Mesenchymal stem cell (in vitro differentiated cells and primary cell): ENCODE results near the gene LIN52.

Experiments
- DNase-seq: peaks from one replicate; pipeline ENCODE4 v3.0.0-alpha.2; 2013
- H2AFZ ChIP-seq: one replicate; pipeline ENCODE4 v1.6.1; 2013; ENCODE audit warnings: low read depth, mild to moderate bottlenecking, control low read depth, inconsistent platforms, low read length, moderate library complexity
- H2AK5ac ChIP-seq: 2 replicates; pipeline ENCODE4 v1.6.1; 2013; ENCODE audit warnings: low read length, moderate library complexity, mild to moderate bottlenecking, inconsistent platforms; ENCODE audit not compliant: severe bottlenecking
- H2BK120ac ChIP-seq: one replicate; pipeline ENCODE4 v1.6.1; 2013; ENCODE audit warnings: low read depth, mild to moderate bottlenecking, inconsistent platforms, low read length, moderate library complexity
- H2BK12ac ChIP-seq, 2 experiments: one replicate each; pipeline ENCODE4 v1.6.1; 2013; ENCODE audit warnings: inconsistent platforms in 2 of 2, low read length in 2 of 2, mild to moderate bottlenecking in 2 of 2, moderate library complexity in 2 of 2, control low read depth in 1 of 2
- H2BK15ac ChIP-seq: one replicate; pipeline ENCODE4 v1.6.1; 2013; ENCODE audit warnings: mild to moderate bottlenecking, low read depth, inconsistent platforms; ENCODE audit not compliant: poor library complexity, severe bottlenecking
- H2BK5ac ChIP-seq: 2 replicates; pipeline ENCODE4 v1.6.1; 2013; ENCODE audit warnings: low read depth, mild to moderate bottlenecking, low read length, control low read depth, inconsistent platforms; ENCODE audit not compliant: poor library complexity, severe bottlenecking
- H3K14ac ChIP-seq, 2 experiments: one replicate each; pipeline ENCODE4 v1.6.1; 2013; ENCODE audit warnings: inconsistent platforms in 2 of 2, low read length in 2 of 2, control low read depth in 1 of 2, mild to moderate bottlenecking in 1 of 2, moderate library complexity in 1 of 2
- H3K18ac ChIP-seq, 2 experiments: one replicate each; pipeline ENCODE4 v1.6.1; 2013; ENCODE audit warnings: inconsistent platforms in 2 of 2, low read length in 2 of 2, control low read depth in 1 of 2, low read depth in 1 of 2, mild to moderate bottlenecking in 1 of 2
- H3K23ac ChIP-seq, 2 experiments: one replicate each; pipeline ENCODE4 v1.6.1; 2013; ENCODE audit warnings: inconsistent platforms in 2 of 2, low read length in 2 of 2, mild to moderate bottlenecking in 2 of 2, moderate library complexity in 2 of 2, control low read depth in 1 of 2
- H3K27ac ChIP-seq: 2 replicates; pipeline ENCODE4 v1.5.1; 2013; ENCODE audit warnings: mild to moderate bottlenecking, moderate library complexity, low read length, control low read depth, inconsistent platforms; ENCODE audit not compliant: poor library complexity, severe bottlenecking
- H3K27me3 ChIP-seq, 2 experiments: 2 replicates each; pipeline versions ENCODE4 v1.6.1 to v1.7.0; 2013; ENCODE audit warnings: low read length in 2 of 2, mild to moderate bottlenecking in 2 of 2, moderate library complexity in 2 of 2, control low read depth in 1 of 2, inconsistent platforms in 1 of 2; ENCODE audit not compliant: control insufficient read depth in 1 of 2, insufficient read depth in 1 of 2
- H3K36me3 ChIP-seq, 2 experiments: 2 replicates each; pipeline versions ENCODE4 v1.6.1 to v1.7.0; 2013; ENCODE audit warnings: low read length in 2 of 2, control low read depth in 1 of 2, inconsistent platforms in 1 of 2, low read depth in 1 of 2, mild to moderate bottlenecking in 1 of 2; ENCODE audit not compliant: insufficient read depth in 2 of 2, control insufficient read depth in 1 of 2
- H3K4ac ChIP-seq, 2 experiments: one replicate each; pipeline ENCODE4 v1.6.1; 2013; ENCODE audit warnings: inconsistent platforms in 2 of 2, low read length in 2 of 2, mild to moderate bottlenecking in 2 of 2, moderate library complexity in 2 of 2, control low read depth in 1 of 2, low read depth in 1 of 2
- H3K4me1 ChIP-seq: 2 replicates; pipeline ENCODE4 v1.6.1; 2013; ENCODE audit warnings: low read depth, low read length, control low read depth; ENCODE audit not compliant: control insufficient read depth, insufficient read depth
- H3K4me2 ChIP-seq: 2 replicates; pipeline ENCODE4 v1.6.1; 2013; ENCODE audit warnings: low read length, mild to moderate bottlenecking, inconsistent platforms; ENCODE audit not compliant: poor library complexity, severe bottlenecking
- H3K4me3 ChIP-seq, 2 experiments: 2 replicates each; pipeline versions ENCODE4 v1.5.1 to v1.7.0; 2013; ENCODE audit warnings: low read length in 2 of 2, mild to moderate bottlenecking in 2 of 2, control low read depth in 1 of 2, low read depth in 1 of 2; ENCODE audit not compliant: insufficient read depth in 1 of 2
- H3K79me1 ChIP-seq: replicated peaks from 2 replicates; pipeline ENCODE4 v1.6.1; 2013; ENCODE audit warnings: mild to moderate bottlenecking, control low read depth, low read length, inconsistent platforms; ENCODE audit not compliant: poor library complexity, severe bottlenecking
- H3K9ac ChIP-seq: 2 replicates; pipeline ENCODE4 v1.7.0; 2013; ENCODE audit warnings: mild to moderate bottlenecking, low read length, moderate library complexity
- H3K9me3 ChIP-seq: 2 replicates; pipeline ENCODE4 v1.7.0; 2013; ENCODE audit warnings: mild to moderate bottlenecking, low read length; ENCODE audit not compliant: control insufficient read depth
- H4K8ac ChIP-seq: one replicate; pipeline ENCODE4 v1.6.1; 2013; ENCODE audit warnings: inconsistent platforms, mild to moderate bottlenecking, low read length, moderate library complexity
- H4K91ac ChIP-seq: one replicate; pipeline ENCODE4 v1.6.1; 2013; ENCODE audit warnings: mild to moderate bottlenecking, low read length, inconsistent platforms
- WGBS: methylation state at CpG from one replicate; pipeline ENCODE4 v1.1.7; 2013; ENCODE audit warnings: mixed read lengths; 5-methylcytosine and 5-hydroxymethylcytosine counted together

The LIN52 gene

GRCh38 chr14:74213907-74214803 lies 129.4 kb downstream of the LIN52 start:
- no peak overlapping the region for H3K14ac ChIP-seq
- H3K4me1 ChIP-seq: peaks cover 7% of the 10 kb centered on the region
- no peak overlapping the region for H4K91ac ChIP-seq
- H3K9me3 ChIP-seq: no peaks in the 10 kb centered on the region
- no peak overlapping the region for H2BK5ac ChIP-seq
- H3K79me1 ChIP-seq: no peaks in the 10 kb centered on the region
- H3K4me2 ChIP-seq: no peak overlapping the region
- no peak overlapping the region for H2BK120ac ChIP-seq
- no peak overlapping the region for H3K9ac ChIP-seq
- no peak overlapping the region for H2AFZ ChIP-seq
- no peak overlapping the region for H2BK15ac ChIP-seq
- no peak for DNase-seq
- peaks cover 39 to 50% of the 10 kb centered on the region in 2 experiments for H3K27me3 ChIP-seq
- no peak overlapping the region for H4K8ac ChIP-seq
- H3K36me3 ChIP-seq: no peaks in the 10 kb centered on the region
- no peak overlapping the region for H2AK5ac ChIP-seq
- 69% methylated on average over 21 of the region's 21 CpGs for WGBS
- no peak overlapping the region for H3K4ac ChIP-seq
- no peak overlapping the region for H3K27ac ChIP-seq
- no peak overlapping the region for H3K18ac ChIP-seq
- H3K4me3 ChIP-seq: no peak overlapping the region
- no peak overlapping the region for H2BK12ac ChIP-seq
- no peak overlapping the region for H3K23ac ChIP-seq

- H3K27me3 ChIP-seq: peaks cover 49 to 72% of the 10 kb centered on the region in 2 experiments
- H3K23ac ChIP-seq: no peak overlapping the region
- H3K79me1 ChIP-seq: no peaks in the 10 kb centered on the region
- H2AFZ ChIP-seq: no peak overlapping the region
- H3K14ac ChIP-seq: no peak overlapping the region
- no peaks in the 10 kb centered on the region for H3K36me3 ChIP-seq
- H4K91ac ChIP-seq: no peak overlapping the region
- no peak overlapping the region for H3K27ac ChIP-seq
- 82% methylated on average over 11 of the region's 11 CpGs for WGBS
- no peak overlapping the region for H4K8ac ChIP-seq
- H3K4me2 ChIP-seq: no peak overlapping the region
- no peak overlapping the region for H2BK5ac ChIP-seq
- H3K4me3 ChIP-seq: no peak overlapping the region
- no peak overlapping the region for H2BK120ac ChIP-seq
- no peak overlapping the region for H3K18ac ChIP-seq
- H2AK5ac ChIP-seq: no peak overlapping the region
- DNase-seq: no peak
- no peak overlapping the region for H2BK15ac ChIP-seq
- H3K4me1 ChIP-seq: peaks cover 7% of the 10 kb centered on the region
- H3K9ac ChIP-seq: no peak overlapping the region
- H3K9me3 ChIP-seq: no peaks in the 10 kb centered on the region
- no peak overlapping the region for H2BK12ac ChIP-seq
- no peak overlapping the region for H3K4ac ChIP-seq
Measured at GRCh38 chr14:74216671-74217070, 131.9 kb downstream of the LIN52 start.

DNA sequence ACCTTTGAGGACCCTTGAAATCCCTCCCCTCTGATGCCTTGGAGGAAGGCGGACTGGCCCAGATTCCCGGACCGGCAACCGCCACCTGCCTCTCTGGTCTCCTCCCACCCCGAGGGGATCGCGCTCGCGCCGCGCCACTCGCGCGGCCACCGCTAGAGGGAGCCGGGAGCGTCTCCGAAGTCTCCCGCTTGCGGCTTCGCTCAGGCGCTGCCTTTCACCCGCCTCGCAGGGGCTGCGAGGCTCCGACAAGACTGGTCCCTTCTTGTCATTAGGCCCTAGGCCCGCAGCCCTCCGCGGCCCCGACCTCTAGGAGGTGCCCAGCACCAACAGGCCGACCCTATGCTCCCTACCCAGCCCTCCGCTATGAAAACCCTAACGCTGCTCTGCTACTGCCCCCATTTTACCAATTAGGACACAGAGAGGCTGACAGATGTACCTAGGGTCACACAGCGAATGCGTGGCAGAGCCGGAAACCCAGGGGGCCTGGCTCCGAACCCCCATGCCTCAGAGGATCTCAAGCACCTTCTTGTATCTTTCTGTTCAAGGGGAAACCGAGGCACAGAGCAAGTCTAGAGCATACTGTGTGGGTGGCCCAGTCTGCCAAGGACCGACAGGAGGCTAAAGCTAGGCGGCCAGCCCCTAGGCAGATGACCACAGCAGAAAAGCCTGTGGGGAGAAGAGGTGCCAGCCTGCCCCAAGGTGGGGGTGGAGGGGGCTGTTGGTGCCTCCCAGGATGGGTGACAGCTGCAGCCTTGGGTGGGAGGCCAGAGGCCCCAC lies 133.1 kb downstream of the LIN52 start:
- Histone ChIP-seq H2BK12ac (no peak overlapping the region), H3K9ac (no peak overlapping the region), H2BK15ac (no peak overlapping the region), H3K4ac (no peak overlapping the region), H4K8ac (peak overlapping the region; percentile 4), H3K9me3 (no peaks in the 10 kb centered on the region), H3K27me3 (peaks cover 56 to 72% of the 10 kb centered on the region in 2 experiments), H2AFZ (no peak overlapping the region), H2BK5ac (no peak overlapping the region), H3K36me3 (no peaks in the 10 kb centered on the region), H3K4me3 (peak overlapping the region in 1 of 2 experiments; percentile 62), H2BK120ac (no peak overlapping the region), H3K27ac (no peak overlapping the region), H3K14ac (no peak overlapping the region), H3K4me1 (peaks cover 7% of the 10 kb centered on the region), H2AK5ac (no peak overlapping the region), H3K23ac (no peak overlapping the region), H3K79me1 (no peaks in the 10 kb centered on the region), H4K91ac (no peak overlapping the region), H3K4me2 (peak overlapping the region; percentile 61), H3K18ac (no peak overlapping the region)
- peak; percentile 63 for DNase-seq
- 13% methylated on average over 40 of the region's 40 CpGs for WGBS

GRCh38 chr14:74218462-74218861 lies 133.7 kb downstream of the LIN52 start:
- no peak overlapping the region for H3K18ac ChIP-seq
- H3K4me1 ChIP-seq: peaks cover 7% of the 10 kb centered on the region
- no peak overlapping the region for H3K23ac ChIP-seq
- H4K8ac ChIP-seq: no peak overlapping the region
- H3K9me3 ChIP-seq: no peaks in the 10 kb centered on the region
- H4K91ac ChIP-seq: no peak overlapping the region
- H3K36me3 ChIP-seq: no peaks in the 10 kb centered on the region
- no peak overlapping the region for H3K4me2 ChIP-seq
- H2AK5ac ChIP-seq: no peak overlapping the region
- peaks cover 56 to 69% of the 10 kb centered on the region in 2 experiments for H3K27me3 ChIP-seq
- H2BK5ac ChIP-seq: no peak overlapping the region
- no peak overlapping the region for H2BK15ac ChIP-seq
- H3K14ac ChIP-seq: no peak overlapping the region
- no peak overlapping the region for H2AFZ ChIP-seq
- DNase-seq: no peak
- no peak overlapping the region for H3K9ac ChIP-seq
- no peak overlapping the region for H3K27ac ChIP-seq
- H3K4ac ChIP-seq: no peak overlapping the region
- H2BK120ac ChIP-seq: no peak overlapping the region
- H3K79me1 ChIP-seq: no peaks in the 10 kb centered on the region
- no peak overlapping the region for H2BK12ac ChIP-seq
- 77% methylated on average over 4 of the region's 4 CpGs for WGBS
- no peak overlapping the region for H3K4me3 ChIP-seq
